ENCODE results near the gene TNIK. TPM values are rescaled to one million over a fixed set of nuclear protein-coding genes. Genes with fewer than 3 reads are reported as not detected.

Gene TNIK
- total and polyA plus RNA-seq, 4 donors = 3.7 to 9.8 (median 5.2) TPM

GRCh38 chr3:171222995-171223394 lies 237.2 kb downstream of the TNIK start:
- WGBS = 86% methylated on average over 5 of the region's 5 CpGs
- Histone ChIP-seq H3K4me3 (ENCODE audit: low read depth in 1 of 3, low read length in 3 of 3) (no peak overlapping the region), H3K9me3 (ENCODE audit: control insufficient read depth in 4 of 4, low read length in 3 of 4) (peaks cover 0 to 1% (median 0%) of the 10 kb centered on the region in 4 donors), H3K27ac (ENCODE audit: low read depth in 1 of 2, low read length in 2 of 2) (no peak overlapping the region), H3K9ac (ENCODE audit: low read depth in 1 of 2, low read length in 2 of 2) (no peak overlapping the region), H3K4me1 (ENCODE audit: control insufficient read depth in 4 of 4, insufficient read depth in 4 of 4, low read length in 3 of 4) (no peaks in the 10 kb centered on the region), H3K27me3 (ENCODE audit: control insufficient read depth in 4 of 4, insufficient read depth in 4 of 4, low read length in 3 of 4) (no peaks in the 10 kb centered on the region), H3K36me3 (ENCODE audit: control insufficient read depth in 4 of 4, insufficient read depth in 3 of 4, low read depth in 1 of 4, low read length in 3 of 4) (no peaks in the 10 kb centered on the region)
- no peak for TF ChIP-seq TAF1 (conservative IDR thresholded peaks at IDR 0.05)
- no peak for TF ChIP-seq REST (IDR thresholded peaks at IDR 0.05)
- TF ChIP-seq MAX (IDR thresholded peaks at IDR 0.05) = no peak
- no peak for TF ChIP-seq ZBTB33 (IDR thresholded peaks at IDR 0.05)
- no peak for TF ChIP-seq GABPA (IDR thresholded peaks at IDR 0.05 in 1 of 2, conservative IDR thresholded peaks at IDR 0.05 in 1 of 2)
- TF ChIP-seq RAD21 (IDR thresholded peaks at IDR 0.05) = no peak
- no peak for TF ChIP-seq CTCF (IDR thresholded peaks at IDR 0.05; ENCODE audit: low read depth, low read length, missing input control)
- no peak for TF ChIP-seq FOXA2 (IDR thresholded peaks at IDR 0.05)
- TF ChIP-seq NR2F2 (IDR thresholded peaks at IDR 0.05) = no peak
- TF ChIP-seq EGR1 (IDR thresholded peaks at IDR 0.05; ENCODE audit: low read depth in 2 of 2) = no peak
- TF ChIP-seq HNF4A (conservative IDR thresholded peaks at IDR 0.05) = no peak
- no peak for DNase-seq (ENCODE audit: low spot score)

GRCh38 chr3:171221597-171221996 lies 238.6 kb downstream of the TNIK start:
- 96% methylated on average over 2 of the region's 2 CpGs for WGBS
- Histone ChIP-seq H3K9ac (ENCODE audit: low read depth in 1 of 2, low read length in 2 of 2) (no peak overlapping the region), H3K36me3 (ENCODE audit: control insufficient read depth in 4 of 4, insufficient read depth in 3 of 4, low read depth in 1 of 4, low read length in 3 of 4) (no peaks in the 10 kb centered on the region), H3K27me3 (ENCODE audit: control insufficient read depth in 4 of 4, insufficient read depth in 4 of 4, low read length in 3 of 4) (no peaks in the 10 kb centered on the region), H3K4me3 (ENCODE audit: low read depth in 1 of 3, low read length in 3 of 3) (no peak overlapping the region), H3K27ac (ENCODE audit: low read depth in 1 of 2, low read length in 2 of 2) (no peak overlapping the region), H3K9me3 (ENCODE audit: control insufficient read depth in 4 of 4, low read length in 3 of 4) (peaks cover 0 to 1% (median 0%) of the 10 kb centered on the region in 4 donors), H3K4me1 (ENCODE audit: control insufficient read depth in 4 of 4, insufficient read depth in 4 of 4, low read length in 3 of 4) (no peaks in the 10 kb centered on the region)
- no peak for DNase-seq (ENCODE audit: low spot score)
- TF ChIP-seq YY1 (IDR thresholded peaks at IDR 0.05) = no peak
- no peak for TF ChIP-seq MAX (IDR thresholded peaks at IDR 0.05)
- no peak for TF ChIP-seq JUND (IDR thresholded peaks at IDR 0.05)
- TF ChIP-seq ZBTB33 (IDR thresholded peaks at IDR 0.05) = no peak
- TF ChIP-seq FOXA1 (IDR thresholded peaks at IDR 0.05) = no peak
- TF ChIP-seq NR2F2 (IDR thresholded peaks at IDR 0.05) = no peak
- no peak for TF ChIP-seq HNF4G (IDR thresholded peaks at IDR 0.05)
- no peak for TF ChIP-seq RXRA (IDR thresholded peaks at IDR 0.05)
- no peak for TF ChIP-seq SP1 (IDR thresholded peaks at IDR 0.05)
- no peak for TF ChIP-seq REST (IDR thresholded peaks at IDR 0.05)
- TF ChIP-seq HNF4A (conservative IDR thresholded peaks at IDR 0.05) = no peak
- TF ChIP-seq GABPA (IDR thresholded peaks at IDR 0.05 in 1 of 2, conservative IDR thresholded peaks at IDR 0.05 in 1 of 2) = no peak
- TF ChIP-seq FOXA2 (IDR thresholded peaks at IDR 0.05) = no peak
- TF ChIP-seq TAF1 (conservative IDR thresholded peaks at IDR 0.05) = no peak
- TF ChIP-seq RAD21 (IDR thresholded peaks at IDR 0.05) = no peak
- TF ChIP-seq EGR1 (IDR thresholded peaks at IDR 0.05; ENCODE audit: low read depth in 2 of 2) = no peak
